NCI-H524 (cell line): ENCODE measurements around the gene RBMS1.
"Not testable (repeated sequence)": the region's sequence is repeated elsewhere in the genome, so short reads cannot be mapped to it uniquely, and the experiment has no call there.

Experiments used
- DNase-seq, 2 experiments: peaks; one replicate each; lab custom pipeline; 2025; lab: John Stamatoyannopoulos, UW

RBMS1 gene

GRCh38 chr2:160502478-160502877 lies 8.9 kb upstream of the RBMS1 start:
- no peak for DNase-seq

GRCh38 chr2:160501370-160501769 lies 7.8 kb upstream of the RBMS1 start:
- no peak for DNase-seq

- peak; percentile 41 to 54 for DNase-seq
These were observed 6.3 kb upstream of the RBMS1 start for GRCh38 chr2:160499865-160500264.

GRCh38 chr2:160498137-160498536 lies 4.5 kb upstream of the RBMS1 start:
- DNase-seq = no peak

GRCh38 chr2:160494201-160494644 lies 616 bp upstream of the RBMS1 start:
- DNase-seq = peak in 1 of 2 experiments; percentile 20

GRCh38 chr2:160492401-160493226 lies 993 bp downstream of the RBMS1 start:
- peak; percentile 65 to 68 for DNase-seq

GRCh38 chr2:160491911-160492371 lies 1.7 kb downstream of the RBMS1 start:
- DNase-seq = no peak

- DNase-seq = no peak
These were observed 2.6 kb downstream of the RBMS1 start for GRCh38 chr2:160490733-160491685.

GRCh38 chr2:160489111-160489510 lies 4.5 kb downstream of the RBMS1 start:
- DNase-seq = no peak

GRCh38 chr2:160488289-160488688 lies 5.3 kb downstream of the RBMS1 start:
- not testable (repeated sequence) for DNase-seq

- DNase-seq = no peak
These were observed 7.3 kb downstream of the RBMS1 start for GRCh38 chr2:160486341-160486740.

- peak in 1 of 2 experiments; percentile 7 for DNase-seq
These were observed 8.6 kb downstream of the RBMS1 start for GRCh38 chr2:160484859-160485520.

GRCh38 chr2:160482673-160483072 lies 10.9 kb downstream of the RBMS1 start:
- peak in 1 of 2 experiments; percentile 68 for DNase-seq

- DNase-seq = no peak
These were observed 14.3 kb downstream of the RBMS1 start for GRCh38 chr2:160479269-160479668.

GRCh38 chr2:160478660-160479059 lies 14.9 kb downstream of the RBMS1 start:
- no peak for DNase-seq

GRCh38 chr2:160477032-160477431 lies 16.6 kb downstream of the RBMS1 start:
- no peak for DNase-seq

- DNase-seq = no peak
These were observed 18.5 kb downstream of the RBMS1 start for GRCh38 chr2:160474891-160475787.

GRCh38 chr2:160474319-160474645 lies 19.3 kb downstream of the RBMS1 start:
- no peak for DNase-seq

GRCh38 chr2:160473468-160474318 lies 19.9 kb downstream of the RBMS1 start:
- DNase-seq = no peak

GRCh38 chr2:160472839-160473251 lies 20.8 kb downstream of the RBMS1 start:
- no peak for DNase-seq
